Aorta (tissue), 5 donors: ENCODE measurements around the gene CLP1. TPM values are rescaled to one million over a fixed set of nuclear protein-coding genes. Genes with fewer than 3 reads are reported as not detected.
"Not testable (repeated sequence)": the region's sequence is repeated elsewhere in the genome, so short reads cannot be mapped to it uniquely, and the experiment has no call there.

Experiments used
- ATAC-seq: fragments of 200-7000 bp; cut with Tn5 transposase; one replicate; pipeline ENCODE4 v1.9.1; 2022; ENCODE audit warnings: moderate library complexity; ENCODE audit not compliant: low FRiP score
- DNase-seq, 2 donors: peaks; one replicate each; pipeline ENCODE4 v3.0.0-alpha.2; 2020
- H3K27ac ChIP-seq, 2 donors: one replicate each; pipeline ENCODE4 v1.5.1; 2013; ENCODE audit warnings: low read length in 2 of 2, mild to moderate bottlenecking in 2 of 2, moderate library complexity in 2 of 2, control low read depth in 1 of 2, inconsistent platforms in 1 of 2, low read depth in 1 of 2
- H3K27me3 ChIP-seq, 2 donors: one replicate each; pipeline ENCODE4 v1.6.1; 2013; ENCODE audit warnings: control low read depth in 1 of 2, low read length in 1 of 2, mild to moderate bottlenecking in 1 of 2, moderate library complexity in 1 of 2; ENCODE audit not compliant: insufficient read depth in 2 of 2, control insufficient read depth in 1 of 2
- H3K36me3 ChIP-seq, 2 donors: one replicate each; pipeline ENCODE4 v1.6.1; 2013; ENCODE audit warnings: control low read depth in 1 of 2, low read length in 1 of 2, mild to moderate bottlenecking in 1 of 2; ENCODE audit not compliant: insufficient read depth in 2 of 2, control insufficient read depth in 1 of 2
- H3K4me1 ChIP-seq, 2 donors: one replicate each; pipeline ENCODE4 v1.6.1; 2013; ENCODE audit warnings: low read length in 2 of 2, control low read depth in 1 of 2, mild to moderate bottlenecking in 1 of 2, moderate library complexity in 1 of 2; ENCODE audit not compliant: insufficient read depth in 2 of 2, control insufficient read depth in 1 of 2
- H3K4me3 ChIP-seq, 2 donors: one replicate each; pipeline ENCODE4 v1.5.1; 2013; ENCODE audit warnings: low read length in 2 of 2, control low read depth in 1 of 2, mild to moderate bottlenecking in 1 of 2
- H3K9me3 ChIP-seq: one replicate; pipeline ENCODE4 v1.6.1; 2013; ENCODE audit warnings: mild to moderate bottlenecking, low read length; ENCODE audit not compliant: control insufficient read depth
- WGBS, 2 donors: extraction: QIAGEN DNeasy Blood & Tissue Kit; methylation state at CpG; one replicate each; pipeline ENCODE4 v1.1.7; 2013; 5-methylcytosine and 5-hydroxymethylcytosine counted together
- intact Hi-C, 2 donors: fragments of 100-400 bp; cut with DNase I; formaldehyde crosslinking; loops; one replicate each; pipeline versions ENCODE4 v1.14.2 to v1.15.0; 2022
- polyA plus RNA-seq, 2 donors: library from polyadenylated mRNA; stranded (reverse); fragments of 200-250 nt; gene quantifications; one replicate each; pipeline ENCODE4 v1.2.3, GENCODE V29; 2013
- total RNA-seq, 2 donors: library from RNA; stranded (reverse); fragmentation: NEBNext Ultra II Directional; extraction: Animal tissue kit (Norgen Biotek cat#: 25700); gene quantifications; one replicate each; pipeline ENCODE4 v1.2.1, GENCODE V29; 2021
- donor health status: healthy with polysubstance abuse.
- donor health status: Bipolar disorder and iron deficiency.
- donor health status: DM: no; HTN: no; CAD: no.
- donor health status: DM: no; HTN: no; CAD: no.
- donor health status: DM: yes; HTN: yes; CAD: no.

The CLP1 gene
- total and polyA plus RNA-seq, 4 donors: 6.7 to 10.8 (median 10.3) TPM

GRCh38 chr11:57681168-57681567, 23.6 kb downstream of the CLP1 start:
- no peak overlapping the region for H3K27ac ChIP-seq
- H3K27me3 ChIP-seq: no peaks in the 10 kb centered on the region
- peaks cover 1 to 7% of the 10 kb centered on the region in 2 donors for H3K36me3 ChIP-seq
- no peak overlapping the region for H3K4me3 ChIP-seq
- intact Hi-C loops: no loop called here
- H3K4me1 ChIP-seq: peaks cover 0 to 2% of the 10 kb centered on the region in 2 donors
- ATAC-seq (no peak), DNase-seq (no peak)
- 74 to 75% methylated on average over 1 of the region's 1 CpG for WGBS, 2 donors
- no peaks in the 10 kb centered on the region for H3K9me3 ChIP-seq

DNA sequence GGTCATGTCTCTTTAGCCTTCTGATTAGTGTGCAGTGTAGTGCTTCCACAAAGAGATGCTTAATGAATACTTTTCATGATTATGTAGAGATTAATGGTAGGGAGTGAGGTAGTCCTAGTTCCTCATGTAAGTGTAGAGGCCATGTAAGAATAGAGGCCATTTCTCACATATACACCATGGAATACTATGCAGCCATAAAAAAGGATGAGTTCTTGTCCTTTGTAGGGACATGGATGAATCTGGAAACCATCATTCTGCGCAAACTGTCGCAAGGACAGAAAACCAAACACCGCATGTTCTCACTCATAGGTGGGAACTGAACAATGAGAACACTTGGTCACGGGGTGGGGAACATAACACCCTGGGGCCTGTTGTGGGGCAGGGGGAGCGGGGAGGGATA, 32.9 kb downstream of the CLP1 start:
- peaks cover 5 to 14% of the 10 kb centered on the region in 2 donors for H3K36me3 ChIP-seq
- 97 to 99% methylated on average over 5 of the region's 5 CpGs for WGBS, 2 donors
- ATAC-seq, intact Hi-C loops, H3K4me3 ChIP-seq, H3K27ac ChIP-seq, DNase-seq, H3K4me1 ChIP-seq, H3K9me3 ChIP-seq, H3K27me3 ChIP-seq: not testable (repeated sequence)

- H3K27me3 ChIP-seq: no peaks in the 10 kb centered on the region
- DNase-seq (no peak), ATAC-seq (no peak)
- intact Hi-C loops: no loop called here
- H3K9me3 ChIP-seq: no peaks in the 10 kb centered on the region
- H3K27ac ChIP-seq: no peak overlapping the region
- no peaks in the 10 kb centered on the region for H3K4me1 ChIP-seq
- 82 to 85% methylated on average over 18 of the region's 18 CpGs for WGBS, 2 donors
- no peak overlapping the region for H3K4me3 ChIP-seq
- peaks cover 6 to 14% of the 10 kb centered on the region in 2 donors for H3K36me3 ChIP-seq
Observed at GRCh38 chr11:57698843-57699365, 41.3 kb downstream of the CLP1 start.

DNA sequence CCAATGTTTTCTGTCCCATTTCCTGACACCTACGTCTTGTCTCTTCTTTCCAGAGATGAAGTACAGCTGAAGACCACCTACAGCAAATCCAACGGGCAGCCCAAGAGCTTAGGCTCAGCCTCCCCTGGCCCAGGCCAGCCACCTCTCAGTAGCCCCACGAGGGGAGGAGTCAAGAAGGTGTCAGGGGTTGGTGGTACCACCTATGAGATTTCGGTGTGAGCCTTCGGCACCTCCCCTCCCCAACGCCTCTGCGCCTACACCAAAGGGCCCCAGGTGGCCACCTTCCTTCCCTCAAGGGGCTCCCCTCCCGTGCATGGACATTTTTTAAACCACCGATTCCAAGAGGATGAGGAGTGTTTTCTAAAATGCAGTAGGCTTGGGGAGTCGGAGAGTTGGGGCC, 42.3 kb downstream of the CLP1 start:
- peaks cover 3 to 16% of the 10 kb centered on the region in 2 donors for H3K36me3 ChIP-seq
- no peaks in the 10 kb centered on the region for H3K27me3 ChIP-seq
- ATAC-seq (no peak), DNase-seq (no peak)
- no peak overlapping the region for H3K27ac ChIP-seq
- 80 to 83% methylated on average over 10 of the region's 10 CpGs for WGBS, 2 donors
- no peak overlapping the region for H3K4me3 ChIP-seq
- intact Hi-C loops: no loop called here
- H3K9me3 ChIP-seq: no peaks in the 10 kb centered on the region
- no peaks in the 10 kb centered on the region for H3K4me1 ChIP-seq

- intact Hi-C loops: no loop called here
- Histone ChIP-seq H3K4me3 (no peak overlapping the region), H3K4me1 (no peaks in the 10 kb centered on the region), H3K9me3 (no peaks in the 10 kb centered on the region), H3K27ac (no peak overlapping the region), H3K27me3 (no peaks in the 10 kb centered on the region), H3K36me3 (peaks cover 5 to 17% of the 10 kb centered on the region in 2 donors)
- 48 to 50% methylated on average over 3 of the region's 3 CpGs for WGBS, 2 donors
- DNase-seq (no peak), ATAC-seq (no peak)
Observed at GRCh38 chr11:57700425-57700824, 42.9 kb downstream of the CLP1 start.

GRCh38 chr11:57703341-57703740, 45.8 kb downstream of the CLP1 start:
- ATAC-seq: no peak
- intact Hi-C loops: no loop called here
- Histone ChIP-seq H3K27me3 (no peaks in the 10 kb centered on the region), H3K27ac (peak overlapping the region; percentile 34 to 67), H3K9me3 (no peaks in the 10 kb centered on the region), H3K4me3 (no peak overlapping the region), H3K4me1 (no peaks in the 10 kb centered on the region), H3K36me3 (peaks cover 5 to 14% of the 10 kb centered on the region in 2 donors)
- 16 to 31% methylated on average over 4 of the region's 4 CpGs for WGBS, 2 donors
- DNase-seq: no peak

- Histone ChIP-seq H3K4me3 (no peak overlapping the region), H3K4me1 (no peaks in the 10 kb centered on the region), H3K27me3 (no peaks in the 10 kb centered on the region), H3K27ac (peak overlapping the region in 1 of 2 donors; percentile 48), H3K36me3 (peaks cover 5 to 6% of the 10 kb centered on the region in 2 donors), H3K9me3 (no peaks in the 10 kb centered on the region)
- intact Hi-C loops: loop anchor here in 1 of 2 donors (5.0 kb wide), 1 partner anchor 52 kb away; no protein-coding TSS in a partner anchor
- ATAC-seq (no peak), DNase-seq (no peak)
- 84 to 86% methylated on average over 6 of the region's 6 CpGs for WGBS, 2 donors
Observed at GRCh38 chr11:57704932-57705331, 47.4 kb downstream of the CLP1 start.

- H3K9me3 ChIP-seq, H3K4me1 ChIP-seq, ATAC-seq, H3K36me3 ChIP-seq, H3K4me3 ChIP-seq, H3K27ac ChIP-seq, H3K27me3 ChIP-seq, DNase-seq: not testable (repeated sequence)
- intact Hi-C loops: loop anchor here in 1 of 2 donors (5.0 kb wide), 1 partner anchor 52 kb away; no protein-coding TSS in a partner anchor
- 87 to 89% methylated on average over 8 of the region's 8 CpGs for WGBS, 2 donors
Observed at GRCh38 chr11:57705432-57705831, 47.9 kb downstream of the CLP1 start.

DNA sequence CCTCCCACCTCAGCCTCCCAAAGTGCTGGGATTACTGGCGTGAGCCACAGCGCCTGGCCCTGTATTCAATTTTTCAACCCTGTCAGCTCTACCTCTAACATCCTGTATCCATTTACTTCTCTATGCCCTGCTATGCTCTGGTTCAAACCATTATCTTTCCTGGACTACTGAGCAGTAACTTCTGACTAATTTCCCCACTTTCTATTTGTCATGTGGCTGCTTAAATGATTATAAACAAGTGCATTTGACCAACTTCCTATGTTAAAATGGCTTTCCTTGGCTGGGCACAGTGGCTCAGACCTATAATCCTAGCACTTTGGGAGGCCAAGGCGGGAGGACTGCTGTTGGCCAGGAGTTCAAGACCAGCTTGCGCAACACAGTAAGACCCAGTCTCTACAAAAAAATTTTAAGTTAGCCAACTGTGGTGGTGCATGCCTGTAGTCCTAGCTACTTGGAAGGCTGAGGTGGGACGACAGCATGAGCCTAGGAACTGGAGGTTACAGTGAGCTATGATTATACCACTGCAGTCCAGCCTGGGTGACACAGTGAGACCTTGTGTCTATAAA, 52.3 kb downstream of the CLP1 start:
- intact Hi-C loops: loop anchor here (5.0 to 10.0 kb wide), 3 partner anchors 43 to 95 kb away; partner anchors contain the start of gene ZDHHC5 (in 1 of the 2)
- H3K27ac ChIP-seq: no peak overlapping the region
- H3K9me3 ChIP-seq: no peaks in the 10 kb centered on the region
- no peak overlapping the region for H3K4me3 ChIP-seq
- DNase-seq (no peak), ATAC-seq (no peak)
- H3K27me3 ChIP-seq: no peaks in the 10 kb centered on the region
- peaks cover under 1% of the 10 kb centered on the region in 2 donors for H3K36me3 ChIP-seq
- peaks cover 1 to 7% of the 10 kb centered on the region in 2 donors for H3K4me1 ChIP-seq
- 93 to 94% methylated on average over 5 of the region's 5 CpGs for WGBS, 2 donors
